GM19463 (cell line): ENCODE results near the gene TRIM16.
"Not testable (repeated sequence)": the region's sequence is repeated elsewhere in the genome, so short reads cannot be mapped to it uniquely, and the experiment has no call there.

ENCODE experiments used
- ATAC-seq: cut with Tn5 transposase; IDR thresholded peaks from one replicate; pipeline ENCODE4 v1.9.1; 2021; ENCODE audit warnings: mild to moderate bottlenecking, moderate library complexity; ENCODE audit not compliant: unreplicated experiment

The TRIM16 gene

GRCh38 chr17:15659236-15659635, 24.9 kb downstream of the TRIM16 start:
- ATAC-seq, result no peak

DNA sequence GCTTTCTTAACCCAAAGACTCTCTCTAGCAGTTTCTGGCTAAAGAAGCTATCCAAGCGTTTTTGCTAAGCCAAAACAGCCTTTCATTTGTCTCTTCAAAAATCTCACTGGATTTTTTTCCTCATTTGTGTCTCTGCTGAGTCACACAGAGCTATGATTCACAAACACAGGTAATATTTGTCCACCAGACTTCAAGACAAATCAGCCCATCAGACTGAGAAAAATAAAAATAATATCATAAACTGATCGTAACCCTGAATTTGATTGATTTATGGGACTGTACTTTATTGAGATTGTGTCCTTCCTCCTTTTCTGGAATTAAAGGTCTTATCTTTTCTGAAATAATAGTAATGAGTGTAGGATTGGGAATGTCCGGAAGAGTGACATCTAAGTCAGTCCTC, 25.8 kb downstream of the TRIM16 start:
- ATAC-seq, result no peak

DNA sequence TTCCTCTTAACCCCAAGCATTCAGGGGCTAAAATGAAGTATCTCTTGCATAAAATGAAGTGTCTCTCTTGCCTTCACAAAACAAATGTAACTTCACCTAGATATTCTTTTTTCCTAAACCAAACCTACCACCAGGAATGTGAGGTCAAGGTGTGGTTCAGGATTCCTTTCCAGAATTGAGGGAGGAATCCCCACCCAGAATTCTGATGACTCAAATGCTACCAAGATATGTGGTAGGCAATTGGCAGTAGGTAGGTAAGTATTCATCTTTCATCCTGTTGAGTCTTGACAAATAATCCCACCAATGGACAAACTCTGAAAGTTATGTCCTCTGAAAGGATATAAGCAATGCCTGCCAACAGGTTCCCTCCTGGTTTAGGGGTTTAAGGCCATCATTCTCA, 26.2 kb downstream of the TRIM16 start:
- no peak for ATAC-seq

GRCh38 chr17:15654886-15655561, 29.1 kb downstream of the TRIM16 start:
- no peak for ATAC-seq

GRCh38 chr17:15654401-15654800, 29.7 kb downstream of the TRIM16 start:
- not testable (repeated sequence) for ATAC-seq

GRCh38 chr17:15652960-15653359, 31.2 kb downstream of the TRIM16 start:
- no peak for ATAC-seq

- ATAC-seq, result peak; percentile 95
Observed at GRCh38 chr17:15651583-15652110, 32.5 kb downstream of the TRIM16 start.

GRCh38 chr17:15650741-15651582, 33.1 kb downstream of the TRIM16 start:
- ATAC-seq, result no peak

- ATAC-seq, result no peak
Observed at GRCh38 chr17:15649861-15650421, 34.2 kb downstream of the TRIM16 start.

DNA sequence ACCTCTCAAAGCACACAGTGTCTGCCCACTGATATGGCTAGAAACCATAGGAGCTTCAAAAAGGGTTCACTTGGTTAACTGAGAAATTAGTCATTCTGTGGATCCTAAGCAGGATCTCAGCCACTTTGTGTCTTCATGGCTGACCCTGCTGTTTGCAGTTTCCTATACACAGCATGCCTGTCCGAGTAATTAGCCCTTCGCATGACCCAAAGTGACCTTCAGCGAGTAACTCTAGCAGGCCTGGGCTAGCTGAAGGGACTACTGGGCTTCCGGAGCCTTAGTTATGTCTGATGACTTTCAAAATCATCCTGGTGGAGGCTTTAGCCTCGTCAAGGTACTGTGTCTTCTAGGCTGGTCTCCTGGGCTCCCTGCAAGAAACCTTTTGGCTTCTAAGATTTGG, 35.7 kb downstream of the TRIM16 start:
- ATAC-seq, result no peak

- peak; percentile 37 for ATAC-seq
Observed at GRCh38 chr17:15645942-15646312, 38.2 kb downstream of the TRIM16 start.

DNA sequence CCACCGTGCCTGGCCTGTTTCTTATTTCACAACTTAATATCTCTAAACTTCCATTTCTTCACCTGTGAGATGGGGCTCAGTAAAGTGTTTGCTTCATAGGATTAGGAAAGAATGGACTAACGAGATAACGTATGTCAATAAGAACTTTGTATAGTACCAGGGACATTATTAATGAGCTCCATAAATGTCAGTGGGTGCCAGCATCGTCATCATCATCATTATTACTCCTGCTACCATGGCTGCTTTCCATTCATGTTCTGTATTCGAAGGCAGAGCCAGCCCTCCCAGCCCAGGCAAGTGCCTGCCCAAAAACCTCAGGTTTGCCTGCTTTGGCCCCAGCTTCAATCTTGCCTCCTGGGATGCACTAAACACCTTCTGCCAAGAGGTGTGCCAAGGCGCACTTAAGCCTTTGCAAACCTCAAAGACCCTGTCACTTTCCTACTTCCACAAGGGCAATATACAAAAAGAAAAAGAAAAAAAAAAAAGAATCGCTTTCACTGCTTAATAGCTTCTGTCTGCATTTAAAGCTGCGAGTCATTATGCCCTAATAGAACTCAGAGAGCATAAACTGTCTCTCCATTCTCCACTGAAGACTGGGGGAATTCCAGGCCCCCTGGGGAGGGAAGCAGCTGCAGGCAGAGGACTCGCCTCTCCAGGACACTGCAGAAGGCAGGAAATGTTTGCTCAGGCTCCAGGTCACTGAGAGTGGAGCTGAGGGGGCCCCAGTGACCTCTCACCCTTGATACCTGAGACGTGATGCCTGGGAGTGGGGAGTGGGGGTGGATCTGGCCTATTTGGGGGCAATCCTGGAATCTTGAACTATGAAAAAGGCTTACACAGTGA, 38.8 kb downstream of the TRIM16 start:
- ATAC-seq, result peak; percentile 59

DNA sequence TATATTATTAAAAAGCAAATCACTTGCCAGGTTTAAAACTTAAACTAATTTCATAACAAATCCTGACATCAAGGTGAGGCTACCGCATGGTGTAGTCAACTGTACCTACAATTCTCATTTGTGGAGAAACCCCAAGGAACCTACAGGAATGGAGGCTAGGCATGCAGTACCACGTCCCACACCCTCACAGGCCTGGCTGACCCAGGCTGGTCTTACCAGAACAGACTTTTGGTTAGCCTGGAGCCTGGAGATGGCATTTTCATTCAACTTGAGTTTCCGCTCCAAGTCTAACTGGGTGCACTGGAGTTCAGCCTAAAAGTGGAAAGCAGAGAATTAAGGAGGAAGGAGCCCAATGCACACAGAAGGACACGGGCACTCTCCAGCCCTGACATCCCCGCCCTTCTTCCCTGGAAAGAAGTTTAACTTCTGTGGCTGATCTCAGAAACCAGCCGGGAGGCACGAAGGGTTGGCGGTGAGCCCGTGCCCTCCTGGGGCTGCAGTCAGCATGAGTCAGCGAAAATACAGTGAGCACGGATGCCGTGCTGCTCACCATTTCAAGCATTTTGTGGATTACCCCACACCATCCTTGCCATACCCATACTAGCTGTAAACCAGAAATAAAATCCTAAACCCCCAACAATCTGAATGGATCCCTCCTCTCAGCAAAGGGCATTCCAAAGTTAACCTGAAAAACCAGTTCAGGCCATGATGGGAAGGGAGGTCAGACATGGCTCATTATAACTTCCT, 41.4 kb downstream of the TRIM16 start:
- not testable (repeated sequence) for ATAC-seq

DNA sequence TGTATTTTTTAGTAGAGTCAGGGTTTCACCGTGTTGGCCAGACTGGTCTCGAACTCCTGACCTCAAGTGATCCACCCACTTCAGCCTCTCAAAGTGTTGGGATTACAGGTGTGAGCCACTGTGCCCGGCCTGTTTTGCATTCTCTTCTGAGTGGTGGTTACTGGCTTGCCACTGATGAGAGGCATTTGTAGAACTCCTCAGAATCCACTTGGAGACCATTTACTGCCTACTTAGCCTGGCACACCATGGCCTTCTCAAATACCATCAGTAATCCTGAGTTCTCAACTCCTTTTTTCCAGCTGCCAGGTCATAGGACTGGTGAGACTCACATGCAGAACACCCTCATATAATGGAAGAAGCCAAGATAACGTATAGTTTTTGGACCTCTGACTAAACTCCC, 42.1 kb downstream of the TRIM16 start:
- ATAC-seq, result not testable (repeated sequence)

GRCh38 chr17:15630930-15631453, 53.1 kb downstream of the TRIM16 start:
- ATAC-seq, result not testable (repeated sequence)

- ATAC-seq, result not testable (repeated sequence)
Observed at GRCh38 chr17:15629991-15630390, 54.1 kb downstream of the TRIM16 start.

- ATAC-seq, result not testable (repeated sequence)
Observed at GRCh38 chr17:15623661-15624209, 60.4 kb downstream of the TRIM16 start.

DNA sequence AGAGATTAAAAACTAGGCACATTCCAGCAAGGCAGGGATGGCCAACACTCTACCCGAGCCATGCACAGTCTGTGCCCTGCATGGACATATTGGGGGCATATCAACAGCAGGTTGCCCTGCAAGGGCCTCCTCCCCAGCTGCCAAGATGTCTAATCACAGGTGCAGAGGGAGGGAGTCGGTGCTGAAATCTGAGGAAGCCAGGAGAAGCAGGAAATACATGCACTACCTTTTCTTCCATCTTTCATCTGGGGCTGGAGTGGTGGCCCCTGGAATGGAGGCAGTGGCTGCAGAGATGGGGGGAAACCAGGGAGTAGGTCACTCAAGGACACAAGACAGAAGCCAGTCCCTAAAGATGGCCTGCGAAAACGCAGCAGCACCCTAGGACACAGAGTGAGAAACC, 60.9 kb downstream of the TRIM16 start:
- ATAC-seq, result not testable (repeated sequence)

- not testable (repeated sequence) for ATAC-seq
Observed at GRCh38 chr17:15622124-15622523, 62.0 kb downstream of the TRIM16 start.
